Measurements from ENCODE around the gene PRUNE1. TPM values are rescaled to one million over a fixed set of nuclear protein-coding genes. Genes with fewer than 3 reads are reported as not detected.
A peak's percentile ranks its signal among the peaks of the same experiment; 100 is the strongest.

Gene PRUNE1
- total RNA-seq, 3 donors from 2014 or later, result 21.6 to 34.1 (median 32.8) TPM

GRCh38 chr1:150985179-150985825 lies 22.9 kb upstream of the PRUNE1 start:
- Histone ChIP-seq H3K9me3 (no peaks in the 10 kb centered on the region), H3K36me3 (no peaks in the 10 kb centered on the region), H3K4me1 (peaks cover 6% of the 10 kb centered on the region in 2 donors), H3K27me3 (no peaks in the 10 kb centered on the region), H3K27ac (no peak overlapping the region), H3K4me3 (no peak overlapping the region)
- DNase-seq (ENCODE audit: low spot score in 2 of 2), result no peak
- TF ChIP-seq POLR2A (IDR thresholded peaks at IDR 0.05), result no peak
- TF ChIP-seq POLR2AphosphoS5 (IDR thresholded peaks at IDR 0.05), result no peak
- TF ChIP-seq CTCF (IDR thresholded peaks at IDR 0.05), result no peak
- intact Hi-C loops (cut with DNase I; ENCODE audit: low total_unique reads), result no loop called here

DNA sequence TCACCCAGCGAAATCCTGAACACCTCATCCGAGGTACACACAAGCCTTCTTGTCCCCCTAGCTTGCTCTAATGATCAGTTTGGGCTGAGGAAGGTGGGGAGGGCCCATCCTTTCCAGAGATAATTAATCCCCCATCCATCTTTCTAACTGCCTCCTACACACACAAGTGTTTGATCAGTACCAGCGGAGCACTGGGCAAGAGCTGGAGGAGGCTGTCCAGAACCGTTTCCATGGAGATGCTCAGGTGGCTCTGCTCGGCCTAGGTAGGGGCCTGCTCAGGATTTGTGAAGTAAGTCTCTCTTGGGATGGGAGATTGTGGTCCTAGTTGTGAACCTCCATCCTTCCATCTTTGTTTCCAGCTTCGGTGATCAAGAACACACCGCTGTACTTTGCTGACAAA lies 20.3 kb upstream of the PRUNE1 start:
- Histone ChIP-seq H3K9me3 (no peaks in the 10 kb centered on the region), H3K36me3 (no peaks in the 10 kb centered on the region), H3K27ac (no peak overlapping the region), H3K27me3 (no peaks in the 10 kb centered on the region), H3K4me3 (no peak overlapping the region), H3K4me1 (no peaks in the 10 kb centered on the region)
- TF ChIP-seq CTCF (IDR thresholded peaks at IDR 0.05) (no peak), POLR2A (IDR thresholded peaks at IDR 0.05) (no peak), POLR2AphosphoS5 (IDR thresholded peaks at IDR 0.05) (no peak)
- intact Hi-C loops (cut with DNase I; ENCODE audit: low total_unique reads), result no loop called here
- no peak for DNase-seq (ENCODE audit: low spot score in 2 of 2)

DNA sequence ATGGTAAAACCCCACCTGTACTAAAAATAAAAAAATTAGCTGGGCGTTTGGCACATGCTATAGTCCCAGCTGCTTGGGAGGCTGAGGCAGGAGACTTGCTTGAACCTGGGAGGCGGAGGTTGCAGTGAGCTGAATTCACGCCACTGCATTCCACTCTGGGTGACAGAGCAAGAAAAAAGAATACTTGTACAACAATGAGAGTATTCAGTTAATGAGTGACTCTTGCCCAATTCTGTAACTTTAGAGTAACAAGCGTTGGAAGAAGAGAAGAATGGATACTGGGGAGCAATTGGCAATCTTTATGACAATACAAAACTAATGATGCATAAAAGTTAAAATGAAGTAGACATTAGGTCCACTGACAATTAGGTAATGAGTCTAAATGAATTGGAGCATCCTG lies 15.6 kb upstream of the PRUNE1 start:
- no peak for TF ChIP-seq POLR2A (IDR thresholded peaks at IDR 0.05)
- TF ChIP-seq POLR2AphosphoS5 (IDR thresholded peaks at IDR 0.05), result no peak
- TF ChIP-seq CTCF (IDR thresholded peaks at IDR 0.05), result no peak
- intact Hi-C loops (cut with DNase I; ENCODE audit: low total_unique reads), result no loop called here
- no peak overlapping the region for H3K4me3 ChIP-seq
- H3K9me3 ChIP-seq, result no peaks in the 10 kb centered on the region
- no peak overlapping the region for H3K27ac ChIP-seq
- DNase-seq (ENCODE audit: low spot score in 2 of 2), result no peak
- no peaks in the 10 kb centered on the region for H3K4me1 ChIP-seq
- H3K27me3 ChIP-seq, result no peaks in the 10 kb centered on the region
- H3K36me3 ChIP-seq, result no peaks in the 10 kb centered on the region

- intact Hi-C loops (cut with DNase I; ENCODE audit: low total_unique reads), result no loop called here
- no peak for DNase-seq (ENCODE audit: low spot score in 2 of 2)
- peak overlapping the region; percentile 2 to 6 for H3K27ac ChIP-seq
These were observed 14.0 kb upstream of the PRUNE1 start for GRCh38 chr1:150994248-150994647.

More at GRCh38 chr1:150994248-150994647, 14.0 kb upstream of the PRUNE1 start:
- no peaks in the 10 kb centered on the region for H3K9me3 ChIP-seq
- peaks cover 10% of the 10 kb centered on the region for H3K36me3 ChIP-seq
- no peak overlapping the region for H3K4me3 ChIP-seq
- no peaks in the 10 kb centered on the region for H3K27me3 ChIP-seq
- TF ChIP-seq CTCF (IDR thresholded peaks at IDR 0.05), result no peak
- TF ChIP-seq POLR2A (IDR thresholded peaks at IDR 0.05), result no peak
- no peak for TF ChIP-seq POLR2AphosphoS5 (IDR thresholded peaks at IDR 0.05)
- H3K4me1 ChIP-seq, result no peaks in the 10 kb centered on the region
